ENCODE data around the gene NAP1L1.
"Not testable (repeated sequence)": the region's sequence is repeated elsewhere in the genome, so short reads cannot be mapped to it uniquely, and the experiment has no call there.

The NAP1L1 gene

GRCh38 chr12:76020281-76020680 lies 64.2 kb downstream of the NAP1L1 start:
- peak; percentile 83 to 88 for DNase-seq

GRCh38 chr12:76018672-76019071 lies 65.8 kb downstream of the NAP1L1 start:
- no peak for DNase-seq

- no peak for DNase-seq
These were observed 66.4 kb downstream of the NAP1L1 start for GRCh38 chr12:76018111-76018510.

- DNase-seq, result no peak
These were observed 70.5 kb downstream of the NAP1L1 start for GRCh38 chr12:76014007-76014406.

- no peak for DNase-seq
These were observed 70.9 kb downstream of the NAP1L1 start for GRCh38 chr12:76013603-76014002.

GRCh38 chr12:76012644-76013043 lies 71.8 kb downstream of the NAP1L1 start:
- DNase-seq, result no peak

GRCh38 chr12:76010732-76011458 lies 73.6 kb downstream of the NAP1L1 start:
- no peak for DNase-seq

- DNase-seq, result no peak
These were observed 76.1 kb downstream of the NAP1L1 start for GRCh38 chr12:76008428-76008827.

GRCh38 chr12:76007640-76008039 lies 76.8 kb downstream of the NAP1L1 start:
- no peak for DNase-seq

GRCh38 chr12:76006028-76006925 lies 78.2 kb downstream of the NAP1L1 start:
- DNase-seq, result no peak

- DNase-seq, result no peak
These were observed 81.2 kb downstream of the NAP1L1 start for GRCh38 chr12:76003355-76003638.

GRCh38 chr12:76002598-76003354 lies 81.7 kb downstream of the NAP1L1 start:
- no peak for DNase-seq

- DNase-seq, result no peak
These were observed 86.0 kb downstream of the NAP1L1 start for GRCh38 chr12:75998292-75999063.

GRCh38 chr12:75997658-75998057 lies 86.8 kb downstream of the NAP1L1 start:
- no peak for DNase-seq

GRCh38 chr12:75996861-75997447 lies 87.5 kb downstream of the NAP1L1 start:
- no peak for DNase-seq

- no peak for DNase-seq
These were observed 88.8 kb downstream of the NAP1L1 start for GRCh38 chr12:75995691-75996090.

GRCh38 chr12:75994069-75994740 lies 90.3 kb downstream of the NAP1L1 start:
- no peak for DNase-seq

GRCh38 chr12:75991753-75992152 lies 92.7 kb downstream of the NAP1L1 start:
- no peak for DNase-seq

- no peak for DNase-seq
These were observed 94.1 kb downstream of the NAP1L1 start for GRCh38 chr12:75990189-75990912.

- DNase-seq, result not testable (repeated sequence)
These were observed 96.8 kb downstream of the NAP1L1 start for GRCh38 chr12:75987709-75988108.

Measured in AML-193 (cell line).